Measurements from ENCODE around the gene SP2. TPM values are rescaled to one million over a fixed set of nuclear protein-coding genes. Genes with fewer than 3 reads are reported as not detected.

SP2 gene
- total and polyA plus RNA-seq, 2 of the 13 experiments (the other 11 are each of a cell fraction or from before 2014, with no cell fraction given), result 1.4 to 4.8 TPM

GRCh38 chr17:47949197-47949759 is 53.2 kb downstream of the SP2 start (continued):
- TF ChIP-seq MXI1 (IDR thresholded peaks at IDR 0.05; ENCODE audit: borderline replicate concordance, low read depth, low read length), result peak; percentile 61; the same call in 1 of the 3 replicates
- TF ChIP-seq MIER3 (CRISPR knock-in tag; IDR thresholded peaks at IDR 0.05; ENCODE audit: borderline replicate concordance), result peak; percentile 12; the same call in 1 of the 2 replicates
- 0 out of 2 replicates have a peak, but pooled peaks have one; percentile 9 for TF ChIP-seq SRF (IDR thresholded peaks at IDR 0.05; ENCODE audit: low read depth, low read length)
- no peak for TF ChIP-seq GMEB2 (CRISPR knock-in tag; IDR thresholded peaks at IDR 0.05; ENCODE audit: low read depth)
- no peak for TF ChIP-seq ZNF143 (CRISPR knock-in tag; IDR thresholded peaks at IDR 0.05)
- TF ChIP-seq JUND (CRISPR knock-in tag; IDR thresholded peaks at IDR 0.05), result no peak
- TF ChIP-seq ZNF136 (CRISPR knock-in tag; IDR thresholded peaks at IDR 0.05; ENCODE audit: low read depth), result no peak
- TF ChIP-seq ZMYM4 (CRISPR knock-in tag; IDR thresholded peaks at IDR 0.05), result peak; percentile 77
- TF ChIP-seq STAG1 (CRISPR knock-in tag; IDR thresholded peaks at IDR 0.05), result peak; percentile 86
- no peak; the same call in 1 of the 2 replicates for TF ChIP-seq ZNF225 (CRISPR knock-in tag; IDR thresholded peaks at IDR 0.05)
- TF ChIP-seq ZNF441 (CRISPR knock-in tag; IDR thresholded peaks at IDR 0.05; ENCODE audit: borderline replicate concordance), result peak; percentile 86
- 0 out of 2 replicates have a peak, but pooled peaks have one; percentile 61 for TF ChIP-seq DNMT3B (CRISPR knock-in tag; conservative IDR thresholded peaks at IDR 0.05)
- TF ChIP-seq TMF1 (CRISPR knock-in tag; IDR thresholded peaks at IDR 0.05; ENCODE audit: low read depth), result no peak
- no peak; the same call in 1 of the 2 replicates for TF ChIP-seq TEF (CRISPR knock-in tag; IDR thresholded peaks at IDR 0.05)
- no peak for TF ChIP-seq ZNF780A (CRISPR knock-in tag; IDR thresholded peaks at IDR 0.05)
- no peak for TF ChIP-seq ZNF276 (CRISPR knock-in tag; IDR thresholded peaks at IDR 0.05; ENCODE audit: low read depth)
- no peak for TF ChIP-seq ZNF362 (CRISPR knock-in tag; IDR thresholded peaks at IDR 0.05; ENCODE audit: borderline replicate concordance)
- TF ChIP-seq TEAD3 (CRISPR knock-in tag; optimal IDR thresholded peaks at IDR 0.05; ENCODE audit: borderline replicate concordance), result peak; percentile 38
- TF ChIP-seq ZNF547 (CRISPR knock-in tag; IDR thresholded peaks at IDR 0.05), result peak; percentile 80; the same call in 1 of the 2 replicates
- TF ChIP-seq KAT2B (IDR thresholded peaks at IDR 0.05; ENCODE audit: borderline replicate concordance, low read depth, low read length), result no peak
- TF ChIP-seq SIN3A (IDR thresholded peaks at IDR 0.05; ENCODE audit: borderline replicate concordance, low read depth, low read length), result peak; percentile 45; the same call in 1 of the 2 replicates
- no peak for TF ChIP-seq MED1 (CRISPR knock-in tag; IDR thresholded peaks at IDR 0.05)
- TF ChIP-seq CHD2 (IDR thresholded peaks at IDR 0.05; ENCODE audit: low read depth, low read length), result no peak
- TF ChIP-seq GATA4 (IDR thresholded peaks at IDR 0.05; ENCODE audit: borderline replicate concordance, low read depth), result no peak
- TF ChIP-seq PATZ1 (CRISPR knock-in tag; IDR thresholded peaks at IDR 0.05), result peak; percentile 62

All from HepG2 (cell line).